H1 (cell line): ENCODE results near the gene ZDHHC19. TPM values are rescaled to one million over a fixed set of nuclear protein-coding genes. Genes with fewer than 3 reads are reported as not detected.

ENCODE experiments used
- CTCF ChIA-PET: fragments of 300-600 bp; sonication (Branson Sonifier 250); formaldehyde crosslinking; loops from one replicate; lab custom pipeline; 2021; ENCODE audit not compliant: partially characterized antibody; lab: Charles Lee
- POLR2A ChIA-PET: fragments of 300-600 bp; sonication (Branson Sonifier 250); formaldehyde crosslinking; loops from one replicate; lab custom pipeline; 2021; ENCODE audit warnings: inconsistent platforms; ENCODE audit not compliant: partially characterized antibody; lab: Charles Lee
- DNase-seq, 2 experiments: peaks; one replicate each; pipeline versions ENCODE4 v3.0.0 to v3.0.0-alpha.2; 2010 to 2022; ENCODE audit warnings: low spot score in 2 of 2, low read depth in 1 of 2, mixed read lengths in 1 of 2
- FAIRE-seq: peaks from 2 replicates; lab custom pipeline; 2011; peaks lifted over from hg19 to GRCh38; lab: Jason Lieb, UNC
- H2AFZ ChIP-seq: 2 replicates; pipeline ENCODE4 v1.8.1; 2012; ENCODE audit warnings: low read length, inconsistent platforms
- H2AK5ac ChIP-seq: 2 replicates; pipeline ENCODE4 v1.6.1; 2013; ENCODE audit warnings: low read depth, low read length
- H2BK120ac ChIP-seq: replicated peaks from 2 replicates; pipeline ENCODE3; 2013; ENCODE audit warnings: low read depth, low read length, inconsistent platforms
- H2BK12ac ChIP-seq: 2 replicates; pipeline ENCODE4 v1.6.1; 2013; ENCODE audit warnings: low read depth, low read length
- H2BK15ac ChIP-seq: 2 replicates; pipeline ENCODE4 v1.6.1; 2013; ENCODE audit warnings: low read length
- H2BK20ac ChIP-seq: 2 replicates; pipeline ENCODE4 v1.6.1; 2013; ENCODE audit warnings: low read length
- H2BK5ac ChIP-seq: 2 replicates; pipeline ENCODE4 v1.6.1; 2013; ENCODE audit warnings: low read depth, low read length
- H3K14ac ChIP-seq: 2 replicates; pipeline ENCODE4 v1.6.1; 2013; ENCODE audit warnings: inconsistent platforms; ENCODE audit not compliant: insufficient read length
- H3K18ac ChIP-seq: 2 replicates; pipeline ENCODE4 v1.6.1; 2013; ENCODE audit warnings: low read length; ENCODE audit errors: extremely low read depth
- H3K23ac ChIP-seq: 2 replicates; pipeline ENCODE4 v1.6.1; 2013; ENCODE audit warnings: inconsistent platforms; ENCODE audit not compliant: insufficient read length
- H3K23me2 ChIP-seq: 2 replicates; pipeline ENCODE4 v1.6.1; 2013; ENCODE audit warnings: low read depth, low read length
- H3K27ac ChIP-seq: 2 replicates; pipeline ENCODE4 v1.6.1; 2011; ENCODE audit warnings: low read depth, low read length, inconsistent platforms
- H3K27me3 ChIP-seq, 4 experiments: replicated peaks in 1 of 4; 1 replicate in 1 of 4; 2 replicates in 3 of 4; pipeline versions ENCODE4 v1.6.1 to v1.8.1; 2011 to 2013; ENCODE audit warnings: low read length in 3 of 4, mild to moderate bottlenecking in 3 of 4, inconsistent platforms in 2 of 4, mixed read lengths in 2 of 4, moderate library complexity in 1 of 4; ENCODE audit not compliant: control insufficient read depth in 3 of 4, insufficient read depth in 3 of 4; ENCODE audit errors: extremely low read depth in 1 of 4
- H3K36me3 ChIP-seq, 4 experiments: 2 replicates each; pipeline versions ENCODE4 v1.6.1 to v1.8.1; 2011 to 2013; ENCODE audit warnings: mild to moderate bottlenecking in 4 of 4, low read length in 3 of 4, moderate library complexity in 2 of 4, control low read depth in 1 of 4, inconsistent platforms in 1 of 4; ENCODE audit not compliant: insufficient read depth in 4 of 4, control insufficient read depth in 2 of 4
- H3K4ac ChIP-seq: replicated peaks from 2 replicates; pipeline ENCODE3; 2013; ENCODE audit warnings: low read length, low read depth, mixed read lengths, inconsistent platforms; ENCODE audit not compliant: insufficient read length
- H3K4me1 ChIP-seq, 4 experiments: replicated peaks in 1 of 4; 1 replicate in 1 of 4; 2 replicates in 3 of 4; pipeline versions ENCODE4 v1.6.1 to v1.8.1; 2011 to 2013; ENCODE audit warnings: low read length in 3 of 4, inconsistent platforms in 2 of 4, mixed read lengths in 1 of 4; ENCODE audit not compliant: insufficient read depth in 4 of 4, control insufficient read depth in 3 of 4
- H3K4me2 ChIP-seq, 2 experiments: 2 replicates each; pipeline versions ENCODE4 v1.6.1 to v1.8.1; 2011 to 2013; ENCODE audit warnings: low read depth in 2 of 2, low read length in 2 of 2, control low read depth in 1 of 2, inconsistent platforms in 1 of 2, mild to moderate bottlenecking in 1 of 2; ENCODE audit not compliant: insufficient read depth in 1 of 2
- H3K4me3 ChIP-seq, 4 experiments: fragments of 200-600, 300-600 bp in 1 of 4; sonication (generic), shearing (Covaris generic), sonication (Bioruptor Twin) in 1 of 4; 2 replicates each; pipeline versions ENCODE4 v1.5.1 to v1.8.1; 2011 to 2016; ENCODE audit warnings: low read length in 4 of 4, low read depth in 3 of 4, control low read depth in 2 of 4, inconsistent platforms in 2 of 4, mild to moderate bottlenecking in 2 of 4, mixed read lengths in 1 of 4, moderate library complexity in 1 of 4; ENCODE audit not compliant: insufficient read depth in 2 of 4; ENCODE audit errors: extremely low read depth in 1 of 4
- H3K56ac ChIP-seq: replicated peaks from 2 replicates; pipeline ENCODE3; 2013; ENCODE audit warnings: low read depth, mild to moderate bottlenecking, mixed read lengths, low read length, inconsistent platforms; ENCODE audit not compliant: insufficient read length
- H3K79me1 ChIP-seq: 2 replicates; pipeline ENCODE4 v1.6.1; 2013; ENCODE audit warnings: low read depth, low read length, control low read depth
- H3K79me2 ChIP-seq, 2 experiments: 2 replicates each; pipeline versions ENCODE4 v1.6.1 to v1.8.1; 2012 to 2013; ENCODE audit warnings: low read length in 2 of 2, mild to moderate bottlenecking in 2 of 2, inconsistent platforms in 1 of 2; ENCODE audit not compliant: insufficient read depth in 2 of 2, control insufficient read depth in 1 of 2
- H3K9ac ChIP-seq, 4 experiments: replicated peaks in 1 of 4; 1 replicate in 1 of 4; 2 replicates in 3 of 4; pipeline versions ENCODE4 v1.6.1 to v1.8.1; 2011 to 2013; ENCODE audit warnings: low read depth in 3 of 4, low read length in 3 of 4, control low read depth in 2 of 4, mild to moderate bottlenecking in 2 of 4, moderate library complexity in 2 of 4, inconsistent platforms in 1 of 4; ENCODE audit errors: extremely low read depth in 1 of 4
- H3K9me3 ChIP-seq, 2 experiments: 2 replicates each; pipeline versions ENCODE4 v1.6.1 to v1.8.1; 2012 to 2013; ENCODE audit warnings: mild to moderate bottlenecking in 2 of 2, moderate library complexity in 2 of 2, control low read depth in 1 of 2, inconsistent platforms in 1 of 2, low read depth in 1 of 2, low read length in 1 of 2, mixed read lengths in 1 of 2; ENCODE audit not compliant: insufficient read depth in 2 of 2
- H4K20me1 ChIP-seq, 2 experiments: replicated peaks in 1 of 2; 2 replicates each; pipeline versions ENCODE3 to v1.8.1; 2011 to 2013; ENCODE audit warnings: inconsistent platforms in 2 of 2, low read length in 2 of 2, mild to moderate bottlenecking in 1 of 2; ENCODE audit not compliant: insufficient read depth in 2 of 2, control insufficient read depth in 1 of 2
- H4K5ac ChIP-seq: 2 replicates; pipeline ENCODE4 v1.6.1; 2013; ENCODE audit warnings: low read length, low read depth, mixed read lengths, inconsistent platforms; ENCODE audit not compliant: insufficient read length
- H4K8ac ChIP-seq: 2 replicates; pipeline ENCODE4 v1.8.0; 2013; ENCODE audit warnings: mild to moderate bottlenecking, moderate library complexity, low read length, inconsistent platforms; ENCODE audit not compliant: insufficient read depth; ENCODE audit errors: extremely low read depth
- H4K91ac ChIP-seq: replicated peaks from 2 replicates; pipeline ENCODE3; 2013; ENCODE audit warnings: low read length, mixed read lengths, inconsistent platforms; ENCODE audit not compliant: insufficient read length
- CHD1 ChIP-seq: IDR thresholded peaks from 2 replicates; pipeline ENCODE4 v1.6.1; 2012; ENCODE audit warnings: low read depth, low read length, improper control_type of control experiment
- SP1 ChIP-seq: IDR thresholded peaks from 2 replicates; pipeline ENCODE4 v1.6.1; 2011; ENCODE audit warnings: low read depth, low read length
- TAF7 ChIP-seq: optimal IDR thresholded peaks from 2 replicates; pipeline ENCODE3; 2011; ENCODE audit warnings: low read depth, mild to moderate bottlenecking, inconsistent platforms, low read length, moderate library complexity, borderline replicate concordance
- WGBS, 2 experiments: shearing (Covaris generic) in 1 of 2; methylation state at CpG; one replicate each; pipeline versions ENCODE4 v1.1.6 to v1.1.7; 2013 to 2015; ENCODE audit warnings: low lambda C conversion rate in 2 of 2, mixed read lengths in 2 of 2, inconsistent platforms in 1 of 2, low coverage in 1 of 2, missing lambda C conversion rate in 1 of 2; ENCODE audit not compliant: insufficient replicate concordance in 2 of 2, insufficient coverage in 1 of 2, insufficient read length in 1 of 2; ENCODE audit errors: extremely low coverage in 1 of 2, missing lambda C conversion rate in 1 of 2; 5-methylcytosine and 5-hydroxymethylcytosine counted together
- polyA plus RNA-seq, 7 experiments: library from polyadenylated mRNA; depleted of rRNA in 3 of 7; stranded (reverse) in 5 of 7; unstranded in 2 of 7; fragments of >200 nt in 5 of 7; fragments of 200-250 nt in 2 of 7; gene quantifications; 1 replicate in 5 of 7; 2 replicates in 1 of 7; 4 replicates in 1 of 7; pipeline versions ENCODE4 v1.2.1 to v1.2.3, GENCODE V29; 2011 to 2013; ENCODE audit warnings: missing spikeins in 2 of 7, mixed read lengths in 2 of 7
- total RNA-seq: library from RNA; stranded (reverse); fragmentation: NEBNext Ultra II Directional; extraction: Animal tissue kit (Norgen Biotek cat#: 25700); gene quantifications from 2 replicates; pipeline ENCODE4 v1.2.1, GENCODE V29; 2021
- TF ChIP-seq, protein P1 (sequence below): IDR thresholded peaks from 2 replicates; pipeline ENCODE4 v1.6.1; 2012; ENCODE audit warnings: low read length, inconsistent platforms

Gene ZDHHC19
- total and polyA plus RNA-seq, 2 of the 8 experiments (the other 6 are each of a cell fraction or from before 2014, with no cell fraction given), result 2.5 to 4.1 TPM

DNA sequence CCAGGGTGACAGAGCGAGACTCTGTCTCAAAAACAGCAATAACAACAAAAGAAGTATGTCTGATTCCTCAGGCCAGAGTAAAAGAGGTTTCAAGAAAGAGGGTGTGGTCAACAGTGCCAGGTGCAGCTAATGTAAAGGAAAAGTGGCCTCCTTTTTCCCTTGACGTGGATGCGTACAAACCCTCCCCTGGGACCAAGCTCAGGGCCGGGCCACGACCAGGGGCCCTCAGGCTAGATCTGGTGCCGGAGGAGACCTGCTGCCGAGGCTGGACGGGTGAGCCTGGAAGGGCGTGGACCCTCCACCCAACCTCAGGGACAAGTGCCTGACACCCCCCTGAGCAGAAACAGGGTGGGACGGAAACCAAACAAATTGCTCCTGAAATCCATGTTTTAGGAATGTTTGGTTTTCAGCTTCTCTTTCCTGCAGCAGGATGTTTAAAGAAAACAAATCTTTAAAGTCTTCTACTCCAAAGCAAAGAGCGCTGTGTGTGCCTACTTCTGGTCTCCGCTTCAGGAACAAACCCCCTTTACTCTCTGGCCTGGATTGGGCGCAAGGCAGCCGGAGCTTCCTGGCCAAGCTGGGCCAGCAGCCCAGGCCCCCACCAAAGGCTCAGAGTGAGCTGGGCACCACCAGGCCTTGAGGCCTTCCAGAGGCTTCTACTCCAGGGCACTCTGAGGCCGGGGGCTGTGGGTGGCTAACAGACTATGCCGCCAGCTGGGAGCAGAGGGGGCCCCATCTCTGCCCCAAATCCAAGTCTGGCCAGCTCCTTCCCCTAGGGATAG lies 21.4 kb downstream of the ZDHHC19 start:
- Histone ChIP-seq H3K18ac (no peak overlapping the region), H3K4ac (no peak overlapping the region), H2BK15ac (no peak overlapping the region), H3K27ac (no peak overlapping the region), H2BK20ac (no peak overlapping the region), H2BK120ac (no peak overlapping the region), H3K56ac (no peak overlapping the region), H2BK12ac (no peak overlapping the region), H4K91ac (no peak overlapping the region), H3K14ac (no peak overlapping the region), H3K23me2 (no peaks in the 10 kb centered on the region), H3K23ac (no peak overlapping the region), H4K5ac (no peak overlapping the region), H3K4me2 (no peak overlapping the region), H3K36me3 (no peaks in the 10 kb centered on the region), H2AK5ac (no peak overlapping the region), H2BK5ac (no peak overlapping the region), H4K20me1 (peaks cover 0 to 2% of the 10 kb centered on the region in 2 experiments), H4K8ac (no peak overlapping the region; the same call in 1 of the 2 replicates), H3K79me2 (no peaks in the 10 kb centered on the region), H3K79me1 (no peaks in the 10 kb centered on the region), H3K9me3 (peaks cover 2 to 3% of the 10 kb centered on the region in 2 experiments; a peak in 1 of 4 replicates), H2AFZ (no peak overlapping the region), H3K27me3 (no peaks in the 10 kb centered on the region), H3K9ac (no peak overlapping the region), H3K4me1 (peaks cover 0 to 17% (median 7%) of the 10 kb centered on the region in 4 experiments; a peak in 6 of 7 replicates), H3K4me3 (no peak overlapping the region)
- ChIA-PET POLR2A (interaction anchor here (0.6 to 1.0 kb wide), 2 partner anchors 142 to 477 kb away, joined by 3 read pairs; no protein-coding TSS in a partner anchor), CTCF (interaction anchor here (0.8 to 11.5 kb wide), 5 partner anchors 9 to 119 kb away, joined by 3 to 299 read pairs (median 3); no protein-coding TSS in a partner anchor)
- FAIRE-seq (no peak), DNase-seq (no peak)
- 83% methylated on average over 14 of the region's 16 CpGs; no CpG with 5 or more reads in 1 of the 2 experiments for WGBS, 2 experiments
- no peak for TF ChIP-seq SP1
- no peak for TF ChIP-seq TAF7
- TF ChIP-seq, protein P1, sequence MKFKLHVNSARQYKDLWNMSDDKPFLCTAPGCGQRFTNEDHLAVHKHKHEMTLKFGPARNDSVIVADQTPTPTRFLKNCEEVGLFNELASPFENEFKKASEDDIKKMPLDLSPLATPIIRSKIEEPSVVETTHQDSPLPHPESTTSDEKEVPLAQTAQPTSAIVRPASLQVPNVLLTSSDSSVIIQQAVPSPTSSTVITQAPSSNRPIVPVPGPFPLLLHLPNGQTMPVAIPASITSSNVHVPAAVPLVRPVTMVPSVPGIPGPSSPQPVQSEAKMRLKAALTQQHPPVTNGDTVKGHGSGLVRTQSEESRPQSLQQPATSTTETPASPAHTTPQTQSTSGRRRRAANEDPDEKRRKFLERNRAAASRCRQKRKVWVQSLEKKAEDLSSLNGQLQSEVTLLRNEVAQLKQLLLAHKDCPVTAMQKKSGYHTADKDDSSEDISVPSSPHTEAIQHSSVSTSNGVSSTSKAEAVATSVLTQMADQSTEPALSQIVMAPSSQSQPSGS, result no peak
- TF ChIP-seq CHD1, result no peak
